Prostate gland (tissue), 2 donors: ENCODE results near the gene TMTC4.

Source experiments
- CTCF ChIP-seq, 4 experiments: fragments of 200-600 bp in 2 of 4; fragments of 450-650 bp in 2 of 4; sonication (generic) in 2 of 4; IDR thresholded peaks; 1 replicate in 3 of 4; 2 replicates in 1 of 4; pipeline ENCODE4 v1.5.1; 2016 to 2019; ENCODE audit warnings: antibody characterized with exemption in 4 of 4, mild to moderate bottlenecking in 2 of 4, moderate library complexity in 2 of 4
- POLR2AphosphoS5 ChIP-seq: sonication (generic); formaldehyde crosslinking; IDR thresholded peaks from one replicate; pipeline ENCODE4 v1.6.1; 2017; ENCODE audit warnings: antibody characterized with exemption

DNA sequence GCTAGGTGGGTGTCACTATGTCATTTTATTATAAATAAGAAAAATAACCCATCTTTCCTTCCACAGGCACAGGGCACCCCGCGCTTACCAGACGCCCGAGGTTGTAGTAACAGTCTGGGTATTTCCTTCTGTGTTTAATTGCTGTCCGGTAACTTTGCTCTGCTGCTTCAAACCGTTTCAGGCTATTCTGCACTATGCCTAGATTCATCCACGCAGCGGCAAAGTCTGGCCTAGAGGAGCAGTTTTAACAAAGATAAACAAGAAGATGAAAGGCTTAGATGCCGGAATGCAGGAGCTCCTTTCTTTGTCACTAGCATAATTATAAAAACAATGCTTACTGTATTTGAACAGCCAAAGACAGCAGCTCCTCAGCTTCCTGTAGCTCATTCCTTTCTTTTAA is 49.1 kb downstream of the TMTC4 start:
- no peak for TF ChIP-seq CTCF (IDR thresholded peaks at IDR 0.05)
- no peak for TF ChIP-seq POLR2AphosphoS5
